ENCODE data around the gene ARID4B.

DNA sequence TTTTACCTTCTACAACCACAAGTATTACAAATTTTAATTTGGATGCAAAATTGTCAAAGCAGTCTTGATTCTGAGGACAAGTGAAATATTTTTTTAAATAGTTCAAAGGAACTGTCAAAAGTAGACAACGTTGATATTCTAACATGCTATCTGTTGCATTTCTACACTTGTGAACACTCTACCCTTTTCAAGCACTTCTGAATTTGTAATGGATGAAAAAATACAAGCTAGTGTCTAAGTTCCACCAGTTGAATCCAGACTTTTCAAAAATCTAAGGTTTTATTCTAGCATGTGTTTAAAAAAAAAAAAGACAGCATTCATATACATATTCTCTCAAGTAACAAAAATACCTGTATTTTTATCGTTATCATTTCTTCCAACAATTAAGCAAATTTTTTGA is 2.1 kb downstream of the ARID4B start:
- TF ChIP-seq, protein P1, sequence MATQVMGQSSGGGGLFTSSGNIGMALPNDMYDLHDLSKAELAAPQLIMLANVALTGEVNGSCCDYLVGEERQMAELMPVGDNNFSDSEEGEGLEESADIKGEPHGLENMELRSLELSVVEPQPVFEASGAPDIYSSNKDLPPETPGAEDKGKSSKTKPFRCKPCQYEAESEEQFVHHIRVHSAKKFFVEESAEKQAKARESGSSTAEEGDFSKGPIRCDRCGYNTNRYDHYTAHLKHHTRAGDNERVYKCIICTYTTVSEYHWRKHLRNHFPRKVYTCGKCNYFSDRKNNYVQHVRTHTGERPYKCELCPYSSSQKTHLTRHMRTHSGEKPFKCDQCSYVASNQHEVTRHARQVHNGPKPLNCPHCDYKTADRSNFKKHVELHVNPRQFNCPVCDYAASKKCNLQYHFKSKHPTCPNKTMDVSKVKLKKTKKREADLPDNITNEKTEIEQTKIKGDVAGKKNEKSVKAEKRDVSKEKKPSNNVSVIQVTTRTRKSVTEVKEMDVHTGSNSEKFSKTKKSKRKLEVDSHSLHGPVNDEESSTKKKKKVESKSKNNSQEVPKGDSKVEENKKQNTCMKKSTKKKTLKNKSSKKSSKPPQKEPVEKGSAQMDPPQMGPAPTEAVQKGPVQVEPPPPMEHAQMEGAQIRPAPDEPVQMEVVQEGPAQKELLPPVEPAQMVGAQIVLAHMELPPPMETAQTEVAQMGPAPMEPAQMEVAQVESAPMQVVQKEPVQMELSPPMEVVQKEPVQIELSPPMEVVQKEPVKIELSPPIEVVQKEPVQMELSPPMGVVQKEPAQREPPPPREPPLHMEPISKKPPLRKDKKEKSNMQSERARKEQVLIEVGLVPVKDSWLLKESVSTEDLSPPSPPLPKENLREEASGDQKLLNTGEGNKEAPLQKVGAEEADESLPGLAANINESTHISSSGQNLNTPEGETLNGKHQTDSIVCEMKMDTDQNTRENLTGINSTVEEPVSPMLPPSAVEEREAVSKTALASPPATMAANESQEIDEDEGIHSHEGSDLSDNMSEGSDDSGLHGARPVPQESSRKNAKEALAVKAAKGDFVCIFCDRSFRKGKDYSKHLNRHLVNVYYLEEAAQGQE (IDR thresholded peaks at IDR 0.05; ENCODE audit: low read depth) = no peak
- no peak for TF ChIP-seq SP1 (IDR thresholded peaks at IDR 0.05; ENCODE audit: low read depth)
- TF ChIP-seq, protein P2, sequence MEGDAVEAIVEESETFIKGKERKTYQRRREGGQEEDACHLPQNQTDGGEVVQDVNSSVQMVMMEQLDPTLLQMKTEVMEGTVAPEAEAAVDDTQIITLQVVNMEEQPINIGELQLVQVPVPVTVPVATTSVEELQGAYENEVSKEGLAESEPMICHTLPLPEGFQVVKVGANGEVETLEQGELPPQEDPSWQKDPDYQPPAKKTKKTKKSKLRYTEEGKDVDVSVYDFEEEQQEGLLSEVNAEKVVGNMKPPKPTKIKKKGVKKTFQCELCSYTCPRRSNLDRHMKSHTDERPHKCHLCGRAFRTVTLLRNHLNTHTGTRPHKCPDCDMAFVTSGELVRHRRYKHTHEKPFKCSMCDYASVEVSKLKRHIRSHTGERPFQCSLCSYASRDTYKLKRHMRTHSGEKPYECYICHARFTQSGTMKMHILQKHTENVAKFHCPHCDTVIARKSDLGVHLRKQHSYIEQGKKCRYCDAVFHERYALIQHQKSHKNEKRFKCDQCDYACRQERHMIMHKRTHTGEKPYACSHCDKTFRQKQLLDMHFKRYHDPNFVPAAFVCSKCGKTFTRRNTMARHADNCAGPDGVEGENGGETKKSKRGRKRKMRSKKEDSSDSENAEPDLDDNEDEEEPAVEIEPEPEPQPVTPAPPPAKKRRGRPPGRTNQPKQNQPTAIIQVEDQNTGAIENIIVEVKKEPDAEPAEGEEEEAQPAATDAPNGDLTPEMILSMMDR (IDR thresholded peaks at IDR 0.05 in 2 of 3, conservative IDR thresholded peaks at IDR 0.05 in 1 of 3; ENCODE audit: borderline replicate concordance in 1 of 3, insufficient read depth in 1 of 3, low read depth in 2 of 3, low read length in 2 of 3) = no peak
